GM12878 (cell line): ENCODE data around the gene MAP3K21. TPM values are rescaled to one million over a fixed set of nuclear protein-coding genes. Genes with fewer than 3 reads are reported as not detected.

Source experiments
- ATAC-seq: fragments of 200-7000 bp; cut with Tn5 transposase; 3 replicates; pipeline ENCODE4 v1.9.1; 2020; ENCODE audit warnings: mild to moderate bottlenecking, moderate library complexity
- BruUV-seq: library from RNA; stranded (reverse); fragments of 400-500 nt; replicated peaks from 2 replicates; lab custom pipeline; 2021; lab: Mats Ljungman, UMichigan
- CTCF ChIA-PET: fragments of 300-600 bp; sonication (Branson Sonifier 250); formaldehyde crosslinking; extraction: SDS; loops from one replicate; lab custom pipeline; 2021; ENCODE audit warnings: inconsistent platforms; lab: Yijun Ruan, JAX
- POLR2A ChIA-PET: fragments of 350-600 bp; formaldehyde crosslinking; extraction: SDS; loops from one replicate; lab custom pipeline; 2021; ENCODE audit warnings: inconsistent platforms; lab: Charles Lee
- RAD21 ChIA-PET: fragments of 300-600 bp; sonication (Branson Sonifier 250); formaldehyde crosslinking; loops from one replicate; lab custom pipeline; 2023; ENCODE audit warnings: antibody characterized with exemption; ENCODE audit not compliant: unreplicated experiment; lab: Charles Lee
- SMC1A ChIA-PET: fragments of 300-600 bp; sonication (Branson Sonifier 250); formaldehyde crosslinking; loops from one replicate; lab custom pipeline; 2023; ENCODE audit not compliant: unreplicated experiment, uncharacterized antibody; lab: Charles Lee
- DNase-seq: peaks from one replicate; pipeline ENCODE4 v3.0.0-alpha.2; 2011; ENCODE audit warnings: low read depth, low spot score
- FAIRE-seq: peaks from 3 replicates; lab custom pipeline; 2011; peaks lifted over from hg19 to GRCh38; lab: Jason Lieb, UNC
- H2AFZ ChIP-seq: 2 replicates; pipeline ENCODE4 v1.6.0; 2011; ENCODE audit warnings: low read depth, low read length, control low read depth; ENCODE audit not compliant: control insufficient read depth
- H3K27ac ChIP-seq: 2 replicates; pipeline ENCODE4 v1.5.1; 2011; ENCODE audit warnings: control low read depth; ENCODE audit not compliant: control insufficient read depth, insufficient read depth
- H3K27me3 ChIP-seq, 2 experiments: replicated peaks in 1 of 2; 2 replicates each; pipeline versions ENCODE4 v1.6.0 to v1.6.1; 2011; ENCODE audit warnings: low read length in 1 of 2; ENCODE audit not compliant: control insufficient read depth in 2 of 2, insufficient read depth in 2 of 2
- H3K36me3 ChIP-seq, 2 experiments: 2 replicates each; pipeline ENCODE4 v1.5.1; 2011; ENCODE audit warnings: low read length in 1 of 2; ENCODE audit not compliant: control insufficient read depth in 2 of 2, insufficient read depth in 2 of 2
- H3K4me1 ChIP-seq: 2 replicates; pipeline ENCODE4 v1.6.1; 2011; ENCODE audit warnings: mild to moderate bottlenecking, low read length, moderate library complexity, mixed read lengths; ENCODE audit not compliant: control insufficient read depth, insufficient read depth
- H3K4me2 ChIP-seq: 2 replicates; pipeline ENCODE4 v1.6.0; 2011; ENCODE audit warnings: control low read depth; ENCODE audit not compliant: control insufficient read depth, insufficient read depth
- H3K4me3 ChIP-seq: fragments of 200-600 bp; sonication (generic); 2 replicates; pipeline ENCODE4 v1.5.1; 2016
- H3K79me2 ChIP-seq: 2 replicates; pipeline ENCODE4 v1.6.0; 2011; ENCODE audit warnings: low read length; ENCODE audit not compliant: control insufficient read depth, insufficient read depth
- H3K9ac ChIP-seq: 2 replicates; pipeline ENCODE4 v1.8.0; 2011; ENCODE audit warnings: low read length, control low read depth, mixed read lengths; ENCODE audit not compliant: control insufficient read depth, insufficient read depth
- H3K9me3 ChIP-seq: replicated peaks from 3 replicates; pipeline ENCODE4 v1.5.1; 2011; ENCODE audit warnings: mild to moderate bottlenecking, low read length; ENCODE audit not compliant: control insufficient read depth, insufficient read depth
- H4K20me1 ChIP-seq: 2 replicates; pipeline ENCODE4 v1.6.0; 2011; ENCODE audit not compliant: control insufficient read depth, insufficient read depth
- ASH2L ChIP-seq: fragments of 300-600, 200-600 bp; sonication (generic); IDR thresholded peaks from 2 replicates; pipeline ENCODE4 v1.6.1; 2017; ENCODE audit warnings: low read depth, mild to moderate bottlenecking, borderline replicate concordance
- BRCA1 ChIP-seq: IDR thresholded peaks from 2 replicates; pipeline ENCODE4 v1.6.1; 2011; ENCODE audit warnings: low read depth, low read length, improper control_type of control experiment
- CEBPB ChIP-seq, 2 experiments: fragments of 150-350 bp in 1 of 2; IDR thresholded peaks; 2 replicates each; pipeline ENCODE4 v1.6.1; 2012 to 2014; ENCODE audit warnings: low read depth in 2 of 2, low read length in 2 of 2, borderline replicate concordance in 1 of 2, inconsistent platforms in 1 of 2
- CREB1 ChIP-seq: IDR thresholded peaks from 2 replicates; pipeline ENCODE4 v1.6.1; 2012; ENCODE audit warnings: low read depth, mild to moderate bottlenecking, inconsistent platforms
- ETV6 ChIP-seq, 2 experiments: fragments of 450-650 bp in 1 of 2; IDR thresholded peaks in 1 of 2; conservative IDR thresholded peaks in 1 of 2; 2 replicates each; pipeline ENCODE4 v1.6.1; 2014; ENCODE audit warnings: antibody characterized with exemption in 1 of 2, borderline replicate concordance in 1 of 2, low read depth in 1 of 2, mild to moderate bottlenecking in 1 of 2, moderate library complexity in 1 of 2
- FOS ChIP-seq: IDR thresholded peaks from 3 replicates; pipeline ENCODE4 v1.6.1; 2011; ENCODE audit warnings: borderline replicate concordance; ENCODE audit not compliant: insufficient read length; ENCODE audit errors: extremely low read depth
- IKZF2 ChIP-seq, 2 experiments: fragments of 450-650 bp; IDR thresholded peaks; 2 replicates each; pipeline ENCODE4 v1.6.1; 2017; ENCODE audit warnings: mild to moderate bottlenecking in 2 of 2, moderate library complexity in 2 of 2
- SMC3 ChIP-seq: IDR thresholded peaks from 2 replicates; pipeline ENCODE4 v1.6.1; 2011; ENCODE audit warnings: low read length, improper control_type of control experiment, borderline replicate concordance
- SP1 ChIP-seq: IDR thresholded peaks from one replicate; pipeline ENCODE4 v1.6.1; 2011; ENCODE audit warnings: low read depth, low read length
- STAT1 ChIP-seq: fragments of 450-650 bp; conservative IDR thresholded peaks from 2 replicates; pipeline ENCODE4 v1.6.1; 2014; ENCODE audit warnings: antibody characterized with exemption, mild to moderate bottlenecking
- ZBED1 ChIP-seq: IDR thresholded peaks from 2 replicates; pipeline ENCODE4 v1.6.1; 2016; ENCODE audit warnings: borderline replicate concordance
- ZNF24 ChIP-seq: fragments of 450-650 bp; IDR thresholded peaks from 2 replicates; pipeline ENCODE4 v1.6.1; 2017; ENCODE audit warnings: antibody characterized with exemption, mild to moderate bottlenecking
- WGBS: methylation state at CpG from one replicate; pipeline ENCODE4 v1.1.6; 2016; ENCODE audit warnings: low lambda C conversion rate; ENCODE audit not compliant: insufficient replicate concordance, insufficient coverage; ENCODE audit errors: missing lambda C conversion rate; 5-methylcytosine and 5-hydroxymethylcytosine counted together
- in situ Hi-C: fragments of 300-500 bp; cut with MboI; formaldehyde crosslinking; loops from 9 replicates; pipeline ENCODE4 v1.14.3; 2018; ENCODE audit warnings: mixed read lengths
- intact Hi-C: fragments of 100-400 bp; cut with micrococcal nuclease; formaldehyde crosslinking; loops from one replicate; pipeline ENCODE4 v1.14.2; 2022; ENCODE audit not compliant: unreplicated experiment
- polyA plus RNA-seq, 11 experiments: library from polyadenylated mRNA; depleted of rRNA in 4 of 11; unstranded in 6 of 11; stranded (reverse) in 5 of 11; fragments of >200 nt; fragmentation: Nextera tagmentation in 4 of 11; fragmentation: Illumina TruSeq in 1 of 11; extraction: Ambion mirVana in 4 of 11; extraction: Trizol in 1 of 11; gene quantifications; 1 replicate in 1 of 11; 2 replicates in 10 of 11; pipeline versions ENCODE4 v1.2.1 to v1.2.3, GENCODE V29; 2011 to 2016; ENCODE audit warnings: inconsistent platforms in 2 of 11, missing spikeins in 2 of 11, low read depth in 1 of 11
- total RNA-seq, 4 experiments: library from RNA; depleted of rRNA in 3 of 4; stranded (reverse); fragments of >200 nt in 3 of 4; fragmentation: Illumina TruSeq in 1 of 4; extraction: Trizol in 1 of 4; gene quantifications; 2 replicates each; pipeline versions ENCODE4 v1.2.1 to v1.2.3, GENCODE V29; 2013 to 2021
- TF ChIP-seq, protein P1 (sequence below): fragments of 450-650 bp; IDR thresholded peaks from 2 replicates; pipeline ENCODE4 v1.6.1; 2014; ENCODE audit warnings: mild to moderate bottlenecking
- TF ChIP-seq, protein P2 (sequence below): fragments of 450-650 bp; IDR thresholded peaks from 2 replicates; pipeline ENCODE4 v1.6.1; 2017; ENCODE audit warnings: mild to moderate bottlenecking, moderate library complexity

Gene MAP3K21
- total and polyA plus RNA-seq, 10 of the 15 experiments (the other 5 are each of a cell fraction or from before 2014, with no cell fraction given), result 0.02 to 0.21 (median 0.09) TPM; not detected in 1

DNA sequence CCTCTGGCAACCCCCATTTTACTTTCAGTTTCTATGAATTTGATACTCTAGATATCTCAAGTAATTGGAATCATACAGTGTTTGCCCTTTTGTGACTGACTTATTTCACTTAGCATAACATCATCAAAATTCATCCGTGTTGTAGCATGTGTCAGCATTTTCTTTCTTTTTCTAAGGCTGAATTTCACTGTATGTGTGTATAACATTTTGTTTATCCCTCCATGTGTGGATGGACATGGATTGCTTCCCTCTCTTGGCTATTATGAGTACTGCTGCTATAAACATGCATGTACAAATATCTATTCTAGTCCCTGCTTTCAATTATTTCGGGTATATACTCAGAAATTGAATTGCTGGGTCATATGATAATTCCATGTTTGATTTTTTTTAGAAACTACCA is 97.3 kb downstream of the MAP3K21 start:
- Histone ChIP-seq H3K9me3 (no peaks in the 10 kb centered on the region), H3K36me3 (no peaks in the 10 kb centered on the region), H3K9ac (no peak overlapping the region), H3K27me3 (no peaks in the 10 kb centered on the region), H3K27ac (no peak overlapping the region), H4K20me1 (no peaks in the 10 kb centered on the region), H3K4me2 (no peak overlapping the region), H3K4me3 (no peak overlapping the region), H2AFZ (no peak overlapping the region), H3K4me1 (no peaks in the 10 kb centered on the region), H3K79me2 (no peaks in the 10 kb centered on the region)
- POLR2A ChIA-PET, result no interaction called here
- FAIRE-seq (no peak), DNase-seq (no peak), ATAC-seq (no peak)
- in situ Hi-C loops (no loop called here), intact Hi-C loops (no loop called here)
- BruUV-seq, result no TSS peak
- RAD21 ChIA-PET, result interaction anchor here (1.4 kb wide), 1 partner anchor 17 kb away, joined by 5 read pairs; no protein-coding TSS in a partner anchor
- TF ChIP-seq ZBED1 (no peak), SP1 (no peak), CEBPB (IDR thresholded peaks at IDR 0.05; ENCODE audit: borderline replicate concordance in 1 of 2, low read depth in 2 of 2, low read length in 2 of 2) (no peak), BRCA1 (no peak), SMC3 (no peak), IKZF2 (IDR thresholded peaks at IDR 0.05) (no peak), STAT1 (no peak)
- 31% methylated on average over 2 of the region's 2 CpGs for WGBS
- CTCF ChIA-PET, result interaction anchor here (1.8 kb wide), 1 partner anchor 16 kb away, joined by 8 read pairs; no protein-coding TSS in a partner anchor
- SMC1A ChIA-PET, result no interaction called here

DNA sequence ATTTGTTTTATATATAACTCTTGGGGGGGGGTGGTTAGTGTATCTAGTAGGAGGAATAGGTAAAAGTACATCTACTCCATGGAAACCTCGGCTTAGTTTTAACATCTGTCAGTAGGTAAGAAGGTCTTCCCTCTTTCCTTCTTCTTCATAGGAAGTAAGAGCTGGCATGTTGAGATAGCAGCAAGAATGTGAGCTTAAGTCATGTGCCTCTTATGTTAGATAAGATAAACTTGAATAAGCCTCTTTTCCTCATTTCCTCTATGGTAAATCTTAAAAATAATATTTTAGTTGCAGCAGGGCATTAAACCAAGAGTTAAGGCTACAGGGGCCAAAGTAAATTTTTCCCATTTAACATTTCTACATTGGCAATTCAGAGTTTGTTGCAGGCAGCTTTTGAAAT is 100.4 kb downstream of the MAP3K21 start:
- H3K79me2 ChIP-seq, result no peaks in the 10 kb centered on the region
- ChIA-PET SMC1A (interaction anchor here (1.7 kb wide), 1 partner anchor 14 kb away, joined by 8 read pairs; no protein-coding TSS in a partner anchor), POLR2A (no interaction called here), CTCF (interaction anchor here (1.0 kb wide), 1 partner anchor 13 kb away, joined by 3 read pairs; no protein-coding TSS in a partner anchor), RAD21 (no interaction called here)
- no peaks in the 10 kb centered on the region for H4K20me1 ChIP-seq
- DNase-seq (no peak), FAIRE-seq (no peak), ATAC-seq (no peak)
- no peak overlapping the region for H3K27ac ChIP-seq
- no peak overlapping the region for H3K4me2 ChIP-seq
- H2AFZ ChIP-seq, result no peak overlapping the region
- no peak overlapping the region for H3K4me3 ChIP-seq
- H3K4me1 ChIP-seq, result no peaks in the 10 kb centered on the region
- H3K36me3 ChIP-seq, result no peaks in the 10 kb centered on the region
- BruUV-seq, result no TSS peak
- in situ Hi-C loops, result no loop called here
- H3K27me3 ChIP-seq, result no peaks in the 10 kb centered on the region
- WGBS, result 43% methylated on average over 1 of the region's 1 CpG
- no peaks in the 10 kb centered on the region for H3K9me3 ChIP-seq
- intact Hi-C loops, result no loop called here
- H3K9ac ChIP-seq, result no peak overlapping the region
- TF ChIP-seq ETV6 (conservative IDR thresholded peaks at IDR 0.05 in 1 of 2, IDR thresholded peaks at IDR 0.05 in 1 of 2; ENCODE audit: borderline replicate concordance in 1 of 2, low read depth in 1 of 2) (no peak), ZNF24 (no peak), ASH2L (no peak), CREB1 (no peak), FOS (no peak)
- TF ChIP-seq, protein P1, sequence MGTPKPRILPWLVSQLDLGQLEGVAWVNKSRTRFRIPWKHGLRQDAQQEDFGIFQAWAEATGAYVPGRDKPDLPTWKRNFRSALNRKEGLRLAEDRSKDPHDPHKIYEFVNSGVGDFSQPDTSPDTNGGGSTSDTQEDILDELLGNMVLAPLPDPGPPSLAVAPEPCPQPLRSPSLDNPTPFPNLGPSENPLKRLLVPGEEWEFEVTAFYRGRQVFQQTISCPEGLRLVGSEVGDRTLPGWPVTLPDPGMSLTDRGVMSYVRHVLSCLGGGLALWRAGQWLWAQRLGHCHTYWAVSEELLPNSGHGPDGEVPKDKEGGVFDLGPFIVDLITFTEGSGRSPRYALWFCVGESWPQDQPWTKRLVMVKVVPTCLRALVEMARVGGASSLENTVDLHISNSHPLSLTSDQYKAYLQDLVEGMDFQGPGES, result no peak
- TF ChIP-seq, protein P2, sequence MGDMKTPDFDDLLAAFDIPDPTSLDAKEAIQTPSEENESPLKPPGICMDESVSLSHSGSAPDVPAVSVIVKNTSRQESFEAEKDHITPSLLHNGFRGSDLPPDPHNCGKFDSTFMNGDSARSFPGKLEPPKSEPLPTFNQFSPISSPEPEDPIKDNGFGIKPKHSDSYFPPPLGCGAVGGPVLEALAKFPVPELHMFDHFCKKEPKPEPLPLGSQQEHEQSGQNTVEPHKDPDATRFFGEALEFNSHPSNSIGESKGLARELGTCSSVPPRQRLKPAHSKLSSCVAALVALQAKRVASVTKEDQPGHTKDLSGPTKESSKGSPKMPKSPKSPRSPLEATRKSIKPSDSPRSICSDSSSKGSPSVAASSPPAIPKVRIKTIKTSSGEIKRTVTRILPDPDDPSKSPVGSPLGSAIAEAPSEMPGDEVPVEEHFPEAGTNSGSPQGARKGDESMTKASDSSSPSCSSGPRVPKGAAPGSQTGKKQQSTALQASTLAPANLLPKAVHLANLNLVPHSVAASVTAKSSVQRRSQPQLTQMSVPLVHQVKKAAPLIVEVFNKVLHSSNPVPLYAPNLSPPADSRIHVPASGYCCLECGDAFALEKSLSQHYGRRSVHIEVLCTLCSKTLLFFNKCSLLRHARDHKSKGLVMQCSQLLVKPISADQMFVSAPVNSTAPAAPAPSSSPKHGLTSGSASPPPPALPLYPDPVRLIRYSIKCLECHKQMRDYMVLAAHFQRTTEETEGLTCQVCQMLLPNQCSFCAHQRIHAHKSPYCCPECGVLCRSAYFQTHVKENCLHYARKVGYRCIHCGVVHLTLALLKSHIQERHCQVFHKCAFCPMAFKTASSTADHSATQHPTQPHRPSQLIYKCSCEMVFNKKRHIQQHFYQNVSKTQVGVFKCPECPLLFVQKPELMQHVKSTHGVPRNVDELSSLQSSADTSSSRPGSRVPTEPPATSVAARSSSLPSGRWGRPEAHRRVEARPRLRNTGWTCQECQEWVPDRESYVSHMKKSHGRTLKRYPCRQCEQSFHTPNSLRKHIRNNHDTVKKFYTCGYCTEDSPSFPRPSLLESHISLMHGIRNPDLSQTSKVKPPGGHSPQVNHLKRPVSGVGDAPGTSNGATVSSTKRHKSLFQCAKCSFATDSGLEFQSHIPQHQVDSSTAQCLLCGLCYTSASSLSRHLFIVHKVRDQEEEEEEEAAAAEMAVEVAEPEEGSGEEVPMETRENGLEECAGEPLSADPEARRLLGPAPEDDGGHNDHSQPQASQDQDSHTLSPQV, result no peak
